ENCODE measurements around the gene DNAH5. TPM values are rescaled to one million over a fixed set of nuclear protein-coding genes. Genes with fewer than 3 reads are reported as not detected.

The DNAH5 gene
- total and polyA plus RNA-seq, 2 donors (not counting 1 experiment from before 2014, with no cell fraction given): not detected

- peaks cover 6% of the 10 kb centered on the region for H3K9me3 Mint-ChIP-seq (ENCODE audit: insufficient read depth)
- H3K36me3 ChIP-seq (replicated peaks in 1 of 2; ENCODE audit: control extremely low read depth in 1 of 2, control insufficient read depth in 1 of 2, extremely low read depth in 1 of 2, insufficient read depth in 2 of 2, low read length in 1 of 2): no peaks in the 10 kb centered on the region
- no peaks in the 10 kb centered on the region for H3K9me3 ChIP-seq (ENCODE audit: control extremely low read depth in 1 of 3, control insufficient read depth in 2 of 3, insufficient read depth in 1 of 3, low read length in 2 of 3)
- no peak overlapping the region for H2AFZ ChIP-seq (ENCODE audit: insufficient read depth, low read depth, low read length, poor library complexity, severe bottlenecking)
- H4K20me1 ChIP-seq (ENCODE audit: control insufficient read depth, insufficient read depth, low read length, poor library complexity, severe bottlenecking): no peaks in the 10 kb centered on the region
- intact Hi-C loops (cut with micrococcal nuclease): no loop called here
- no peak overlapping the region for H3K4me3 ChIP-seq (ENCODE audit: control extremely low read depth in 1 of 5, extremely low read depth in 1 of 5, insufficient read depth in 1 of 5, low read depth in 2 of 5, low read length in 4 of 5)
- H3K27ac Mint-ChIP-seq: no peak overlapping the region
- no peak overlapping the region for H3K27ac ChIP-seq (ENCODE audit: low read length in 2 of 2)
- H3K4me3 Mint-ChIP-seq: no peak overlapping the region
- H3K27me3 Mint-ChIP-seq: no peaks in the 10 kb centered on the region
- WGBS (ENCODE audit: insufficient coverage): no CpG with 5 or more reads among the region's 3 CpGs
- POLR2A ChIA-PET: no interaction called here
- no peak overlapping the region for H3K9ac ChIP-seq (ENCODE audit: low read length)
- ATAC-seq (ENCODE audit: low read depth) (no peak), DNase-seq (no peak)
- CTCF ChIA-PET: no interaction called here
- H3K4me2 ChIP-seq (replicated peaks; ENCODE audit: low read depth, low read length, poor library complexity, severe bottlenecking): no peak overlapping the region
- no peaks in the 10 kb centered on the region for H3K4me1 ChIP-seq (ENCODE audit: control insufficient read depth in 2 of 2, insufficient read depth in 2 of 2, low read length in 2 of 2)
- no peak for TF ChIP-seq EZH2 (IDR thresholded peaks at IDR 0.05; ENCODE audit: borderline replicate concordance, insufficient read depth, low read depth, low read length, poor library complexity, severe bottlenecking)
- no peak for TF ChIP-seq CTCF (IDR thresholded peaks at IDR 0.05)
- H3K4me1 Mint-ChIP-seq: no peaks in the 10 kb centered on the region
- H3K79me2 ChIP-seq (ENCODE audit: control insufficient read depth, insufficient read depth, low read length): no peaks in the 10 kb centered on the region
- H3K27me3 ChIP-seq (replicated peaks in 1 of 4; ENCODE audit: control extremely low read depth in 1 of 4, control insufficient read depth in 3 of 4, insufficient read depth in 4 of 4, low read length in 3 of 4): no peaks in the 10 kb centered on the region
These were observed 285.1 kb downstream of the DNAH5 start for GRCh38 chr5:13659391-13659790.

- Mint-ChIP-seq H3K9me3 (ENCODE audit: insufficient read depth) (peaks cover 6% of the 10 kb centered on the region), H3K27me3 (no peaks in the 10 kb centered on the region), H3K4me3 (no peak overlapping the region), H3K27ac (no peak overlapping the region), H3K4me1 (no peaks in the 10 kb centered on the region)
- no peak overlapping the region for H3K27ac ChIP-seq (ENCODE audit: low read length in 2 of 2)
- no peak overlapping the region for H3K4me2 ChIP-seq (replicated peaks; ENCODE audit: low read depth, low read length, poor library complexity, severe bottlenecking)
- no peak overlapping the region for H2AFZ ChIP-seq (ENCODE audit: insufficient read depth, low read depth, low read length, poor library complexity, severe bottlenecking)
- no peaks in the 10 kb centered on the region for H3K27me3 ChIP-seq (replicated peaks in 1 of 4; ENCODE audit: control extremely low read depth in 1 of 4, control insufficient read depth in 3 of 4, insufficient read depth in 4 of 4, low read length in 3 of 4)
- intact Hi-C loops (cut with micrococcal nuclease): no loop called here
- 63% methylated on average over 2 of the region's 4 CpGs for WGBS (ENCODE audit: insufficient coverage)
- ChIA-PET POLR2A (no interaction called here), CTCF (no interaction called here)
- H3K9me3 ChIP-seq (ENCODE audit: control extremely low read depth in 1 of 3, control insufficient read depth in 2 of 3, insufficient read depth in 1 of 3, low read length in 2 of 3): no peaks in the 10 kb centered on the region
- ATAC-seq (ENCODE audit: low read depth): no peak
- DNase-seq: no peak
- H3K4me1 ChIP-seq (ENCODE audit: control insufficient read depth in 2 of 2, insufficient read depth in 2 of 2, low read length in 2 of 2): no peaks in the 10 kb centered on the region
- H3K79me2 ChIP-seq (ENCODE audit: control insufficient read depth, insufficient read depth, low read length): no peaks in the 10 kb centered on the region
- H4K20me1 ChIP-seq (ENCODE audit: control insufficient read depth, insufficient read depth, low read length, poor library complexity, severe bottlenecking): no peaks in the 10 kb centered on the region
- no peaks in the 10 kb centered on the region for H3K36me3 ChIP-seq (replicated peaks in 1 of 2; ENCODE audit: control extremely low read depth in 1 of 2, control insufficient read depth in 1 of 2, extremely low read depth in 1 of 2, insufficient read depth in 2 of 2, low read length in 1 of 2)
- TF ChIP-seq EZH2 (IDR thresholded peaks at IDR 0.05; ENCODE audit: borderline replicate concordance, insufficient read depth, low read depth, low read length, poor library complexity, severe bottlenecking) (no peak), CTCF (IDR thresholded peaks at IDR 0.05) (no peak)
- no peak overlapping the region for H3K9ac ChIP-seq (ENCODE audit: low read length)
- no peak overlapping the region for H3K4me3 ChIP-seq (ENCODE audit: control extremely low read depth in 1 of 5, extremely low read depth in 1 of 5, insufficient read depth in 1 of 5, low read depth in 2 of 5, low read length in 4 of 5)
These were observed 285.7 kb downstream of the DNAH5 start for GRCh38 chr5:13658761-13659160.
